ENCODE data around the gene SNED1. TPM values are rescaled to one million over a fixed set of nuclear protein-coding genes. Genes with fewer than 3 reads are reported as not detected.

The SNED1 gene
- total RNA-seq, 4 donors from 2014 or later = 18.0 to 52.2 (median 32.5) TPM

DNA sequence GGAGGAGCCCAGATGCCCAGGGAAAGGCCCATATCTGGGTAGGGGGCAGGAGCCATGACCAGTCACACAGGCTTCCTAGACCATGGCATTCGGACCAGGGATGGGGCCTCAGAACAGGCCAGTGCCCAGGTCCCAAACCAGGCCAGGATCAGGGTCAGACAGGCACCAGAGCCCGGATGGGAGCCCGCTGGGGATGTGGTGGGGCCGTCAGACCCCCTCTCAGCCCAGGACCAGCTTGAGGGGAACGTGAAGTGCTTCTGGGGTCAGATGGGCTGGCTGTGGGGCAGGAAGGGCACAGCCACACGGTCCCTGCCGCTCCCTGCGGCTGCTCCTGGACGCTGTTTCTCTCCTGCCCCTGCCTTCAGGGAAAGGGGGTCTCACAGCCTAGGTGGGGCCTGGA, 39.1 kb downstream of the SNED1 start:
- DNase-seq (ENCODE audit: low spot score) (no peak), ATAC-seq (ENCODE audit: low FRiP score) (no peak)
- TF ChIP-seq, protein P1, sequence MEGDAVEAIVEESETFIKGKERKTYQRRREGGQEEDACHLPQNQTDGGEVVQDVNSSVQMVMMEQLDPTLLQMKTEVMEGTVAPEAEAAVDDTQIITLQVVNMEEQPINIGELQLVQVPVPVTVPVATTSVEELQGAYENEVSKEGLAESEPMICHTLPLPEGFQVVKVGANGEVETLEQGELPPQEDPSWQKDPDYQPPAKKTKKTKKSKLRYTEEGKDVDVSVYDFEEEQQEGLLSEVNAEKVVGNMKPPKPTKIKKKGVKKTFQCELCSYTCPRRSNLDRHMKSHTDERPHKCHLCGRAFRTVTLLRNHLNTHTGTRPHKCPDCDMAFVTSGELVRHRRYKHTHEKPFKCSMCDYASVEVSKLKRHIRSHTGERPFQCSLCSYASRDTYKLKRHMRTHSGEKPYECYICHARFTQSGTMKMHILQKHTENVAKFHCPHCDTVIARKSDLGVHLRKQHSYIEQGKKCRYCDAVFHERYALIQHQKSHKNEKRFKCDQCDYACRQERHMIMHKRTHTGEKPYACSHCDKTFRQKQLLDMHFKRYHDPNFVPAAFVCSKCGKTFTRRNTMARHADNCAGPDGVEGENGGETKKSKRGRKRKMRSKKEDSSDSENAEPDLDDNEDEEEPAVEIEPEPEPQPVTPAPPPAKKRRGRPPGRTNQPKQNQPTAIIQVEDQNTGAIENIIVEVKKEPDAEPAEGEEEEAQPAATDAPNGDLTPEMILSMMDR (IDR thresholded peaks at IDR 0.05) = no peak

DNA sequence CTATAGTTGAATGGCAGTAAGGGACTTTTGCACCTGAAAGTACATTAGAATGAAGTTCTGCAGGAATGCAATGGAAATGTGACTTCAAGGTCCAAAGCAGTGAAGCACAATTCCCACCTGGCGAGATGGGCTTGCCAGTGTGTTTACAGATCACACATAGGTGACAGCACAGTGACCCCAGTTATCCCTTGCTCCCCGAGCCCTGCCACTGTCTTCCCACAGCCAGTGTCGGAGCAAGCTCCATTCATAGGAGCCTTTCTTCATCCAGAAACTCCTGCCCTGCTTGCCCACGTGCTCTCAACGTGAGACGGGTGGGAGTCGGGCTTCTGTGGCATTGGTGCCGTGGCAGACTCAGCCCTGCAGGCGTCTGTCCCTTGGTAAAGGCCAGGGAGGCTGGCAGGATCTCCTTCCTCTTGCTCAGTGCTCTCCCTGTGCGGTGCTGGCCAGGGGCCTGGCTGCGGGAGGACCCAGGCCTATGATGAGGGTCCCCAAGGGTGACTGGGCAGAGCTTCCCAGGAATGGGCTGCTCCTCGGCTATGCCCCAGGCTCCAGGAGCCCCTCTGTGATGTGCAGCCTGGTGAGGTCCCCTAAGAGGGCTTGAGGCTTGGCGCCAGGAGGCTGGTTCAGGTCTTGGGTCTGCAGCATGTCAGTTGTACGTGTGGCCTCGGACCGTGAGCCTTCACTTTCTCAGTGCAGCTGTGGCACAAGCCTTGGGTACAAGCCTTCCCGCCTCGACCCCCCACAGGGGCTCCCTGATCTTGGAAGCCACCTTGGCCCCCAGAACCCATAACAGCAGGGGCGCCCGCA, 40.2 kb downstream of the SNED1 start:
- TF ChIP-seq, protein P1 (IDR thresholded peaks at IDR 0.05) = no peak
- DNase-seq (ENCODE audit: low spot score) (no peak), ATAC-seq (ENCODE audit: low FRiP score) (no peak)

DNA sequence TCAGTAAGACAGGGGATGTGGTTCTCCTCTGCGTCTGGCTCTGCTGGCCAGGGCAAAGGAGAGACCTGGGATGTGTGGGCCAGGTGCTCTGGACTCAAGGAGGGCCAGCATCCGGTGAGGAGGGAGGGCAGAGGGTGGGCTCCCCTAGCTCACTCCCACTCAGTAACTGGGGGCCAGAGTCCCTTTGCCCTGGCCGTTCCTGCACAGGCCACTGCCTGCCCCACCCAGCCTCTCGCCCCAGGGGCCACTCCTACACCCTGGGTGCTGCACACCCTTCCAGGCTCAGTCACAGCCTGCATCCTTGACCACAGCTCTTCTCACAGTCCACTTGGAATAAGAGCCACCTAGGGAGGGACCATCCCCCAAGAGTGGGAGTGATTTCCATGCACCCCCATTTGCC, 41.0 kb downstream of the SNED1 start:
- ATAC-seq (ENCODE audit: low FRiP score) = no peak
- DNase-seq (ENCODE audit: low spot score) = no peak
- TF ChIP-seq, protein P1 (IDR thresholded peaks at IDR 0.05) = no peak

DNA sequence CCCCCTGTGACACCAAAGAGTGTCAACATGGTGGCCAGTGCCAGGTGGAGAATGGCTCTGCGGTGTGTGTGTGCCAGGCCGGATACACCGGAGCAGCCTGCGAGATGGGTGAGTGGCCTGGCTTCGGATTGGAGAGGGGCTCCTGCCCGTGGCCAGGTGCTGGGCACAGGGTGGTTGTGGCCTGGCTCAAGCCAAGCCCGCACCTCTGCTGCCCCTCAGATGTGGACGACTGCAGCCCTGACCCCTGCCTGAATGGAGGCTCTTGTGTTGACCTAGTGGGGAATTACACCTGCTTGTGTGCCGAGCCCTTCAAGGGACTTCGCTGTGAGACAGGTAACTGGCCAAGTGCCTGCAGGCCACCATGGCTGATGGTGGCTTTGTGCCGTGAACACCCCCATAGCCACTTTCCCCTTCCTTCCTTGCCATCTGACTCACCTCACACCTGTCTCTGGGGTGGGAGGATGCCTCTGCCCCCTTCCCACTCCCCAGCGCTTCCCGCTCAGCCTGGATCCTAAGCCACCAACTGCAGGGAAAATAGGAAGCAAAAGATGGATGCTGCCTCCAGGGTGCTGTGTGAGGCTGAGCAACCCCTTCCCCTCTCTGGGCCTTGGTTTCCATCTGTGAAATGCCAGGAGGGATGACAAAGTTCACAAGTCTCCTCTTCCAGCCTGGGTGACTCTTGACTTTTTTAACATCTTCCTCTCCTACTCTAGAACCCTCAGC, 41.8 kb downstream of the SNED1 start:
- DNase-seq (ENCODE audit: low spot score) (no peak), ATAC-seq (ENCODE audit: low FRiP score) (no peak)
- TF ChIP-seq, protein P1 (IDR thresholded peaks at IDR 0.05) = no peak

DNA sequence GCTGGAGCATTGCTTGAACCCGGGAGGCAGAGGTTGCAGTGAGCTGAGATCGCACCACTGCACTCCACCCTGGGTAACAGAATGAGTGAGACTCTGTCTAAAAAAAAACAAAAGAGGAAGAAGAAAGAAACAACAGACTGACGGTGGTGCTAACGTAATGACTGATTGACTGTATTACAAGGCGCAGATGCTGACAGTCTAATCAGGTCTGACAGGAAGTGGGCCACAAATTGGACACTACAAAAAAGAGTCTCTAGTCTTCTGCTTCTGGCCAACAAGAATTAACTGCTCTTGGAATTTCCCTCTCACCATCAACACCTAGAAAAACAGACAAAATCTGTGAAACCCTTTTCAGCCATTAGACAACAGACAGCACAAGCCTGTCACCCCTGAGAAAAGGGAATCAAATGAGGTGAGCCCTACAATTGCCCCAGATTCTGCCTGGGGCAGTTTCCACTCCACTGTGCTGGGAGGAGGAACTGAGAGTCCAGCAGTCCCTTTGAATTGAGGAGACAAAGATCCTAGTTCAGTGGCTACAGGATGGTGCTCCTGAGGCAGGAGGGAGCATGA, 43.3 kb downstream of the SNED1 start:
- no peak for ATAC-seq (ENCODE audit: low FRiP score)
- TF ChIP-seq, protein P1 (IDR thresholded peaks at IDR 0.05) = no peak
- DNase-seq (ENCODE audit: low spot score) = no peak

DNA sequence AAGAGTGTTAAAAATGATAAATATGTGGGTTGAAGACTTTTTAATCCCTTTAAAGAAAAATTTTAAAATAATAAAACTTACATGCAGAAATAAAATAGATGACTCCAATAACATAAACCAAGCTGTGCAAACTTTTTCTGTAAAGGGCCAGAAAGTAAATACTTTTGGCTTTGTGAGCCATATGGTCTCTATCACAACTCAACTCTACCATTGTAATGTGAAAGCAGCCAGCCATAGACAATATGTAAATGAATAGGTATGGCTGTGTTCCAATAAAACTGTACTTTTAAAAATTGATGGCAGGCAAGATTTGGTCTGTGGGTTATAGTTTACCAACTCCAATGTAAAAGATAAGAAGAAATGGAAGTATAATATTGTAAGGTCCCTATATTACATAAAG, 45.2 kb downstream of the SNED1 start:
- TF ChIP-seq, protein P1 (IDR thresholded peaks at IDR 0.05) = no peak
- ATAC-seq (ENCODE audit: low FRiP score) (no peak), DNase-seq (ENCODE audit: low spot score) (no peak)
